ENCODE results near the gene N4BP2. TPM values are rescaled to one million over a fixed set of nuclear protein-coding genes. Genes with fewer than 3 reads are reported as not detected.

The N4BP2 gene
- total RNA-seq, 2 experiments from 2014 or later, result 16.2 to 23.2 TPM

GRCh38 chr4:40206426-40206825 lies 149.8 kb downstream of the N4BP2 start:
- Mint-ChIP-seq H3K27me3 (no peaks in the 10 kb centered on the region), H3K27ac (peak overlapping the region; percentile 100), H3K9me3 (ENCODE audit: low read depth) (no peaks in the 10 kb centered on the region), H3K4me3 (peak overlapping the region; percentile 98), H3K4me1 (peaks cover 70% of the 10 kb centered on the region), H3K36me3 (ENCODE audit: low read depth) (peaks cover 77% of the 10 kb centered on the region)
- POLR2A ChIA-PET, result interaction anchor here (1.5 to 1.7 kb wide), 2 partner anchors 19 to 31 kb away, joined by 4 to 5 read pairs; no protein-coding TSS in a partner anchor
- intact Hi-C loops (cut with DNase I, micrococcal nuclease), result loop anchor here (1.0 to 10.0 kb wide), 3 partner anchors 20 to 1022 kb away; partner anchors contain the start of gene WDR19 (in 1 of the 2)
- CTCF ChIA-PET, result interaction anchor here (0.6 to 5.7 kb wide), 13 partner anchors 9 to 150 kb away, joined by 3 to 33 read pairs (median 5); partner anchors contain the start of gene N4BP2
- ATAC-seq, result no peak
- no peak for DNase-seq

Other genes starting within 250 kb of the N4BP2 start
- 100 to 1,000 TPM in 1 of 2 experiments, 10 to 100 TPM in 1; 98.5 to 102 TPM for gene PDS5A, start 78.9 kb upstream of the N4BP2 start, total RNA-seq
- gene RHOH, start 140.2 kb downstream of the N4BP2 start, total RNA-seq, result 10 to 100 TPM; 74.7 to 83.6 TPM